ENCODE measurements around the gene OR52E2. TPM values are rescaled to one million over a fixed set of nuclear protein-coding genes. Genes with fewer than 3 reads are reported as not detected.

Gene OR52E2
- total RNA-seq, 2 experiments from 2014 or later, result not detected

GRCh38 chr11:5046226-5046625 is 13.2 kb downstream of the OR52E2 start, which contains the start of gene OR52J3:
TSS of gene OR52J3 (plus strand) at chr11:5046526. CDS start at chr11:5046526, 0 bp downstream.
- Histone ChIP-seq H3K79me2 (ENCODE audit: insufficient read depth, low read depth, low read length) (no peaks in the 10 kb centered on the region), H2AFZ (ENCODE audit: low read length) (no peak within 1 kb of the TSS), H4K20me1 (ENCODE audit: insufficient read depth, low read length) (no peaks in the 10 kb centered on the region), H3K9me2 (ENCODE audit: insufficient read depth, low read length) (no peaks in the 10 kb centered on the region), H3K36me3 (ENCODE audit: insufficient read depth, low read length) (no peaks in the 10 kb centered on the region), H3K4me3 (ENCODE audit: low read depth, low read length, poor library complexity, severe bottlenecking) (no peak within 1 kb of the TSS), H3K9me3 (ENCODE audit: low read length) (no peaks in the 10 kb centered on the region), H3K27ac (ENCODE audit: low read depth, low read length, poor library complexity, severe bottlenecking) (no peak within 1 kb of the TSS), H3K4me2 (ENCODE audit: low read length) (no peak within 1 kb of the TSS), H3K4me1 (ENCODE audit: insufficient read depth, low read length, poor library complexity, severe bottlenecking) (no peaks in the 10 kb centered on the region)
- CTCF ChIA-PET (ENCODE audit: unreplicated experiment), result no interaction called here
- no TSS peak for BruUV-seq (replicated peaks)
- POLR2A ChIA-PET, result no interaction called here
- DNase-seq (ENCODE audit: low spot score), result no peak
- TF ChIP-seq CTCF (conservative IDR thresholded peaks at IDR 0.05; ENCODE audit: low read length) (no peak), EZH2phosphoT487 (IDR thresholded peaks at IDR 0.05; ENCODE audit: borderline replicate concordance, low read depth, low read length) (no peak)
- intact Hi-C loops (cut with micrococcal nuclease; ENCODE audit: unreplicated experiment), result no loop called here

- intact Hi-C loops (cut with micrococcal nuclease; ENCODE audit: unreplicated experiment), result no loop called here
- ChIA-PET POLR2A (no interaction called here), CTCF (ENCODE audit: unreplicated experiment) (no interaction called here)
- no peaks in the 10 kb centered on the region for H3K9me2 ChIP-seq (ENCODE audit: insufficient read depth, low read length)
- DNase-seq (ENCODE audit: low spot score), result no peak
- TF ChIP-seq EZH2phosphoT487 (IDR thresholded peaks at IDR 0.05; ENCODE audit: borderline replicate concordance, low read depth, low read length), result no peak
- TF ChIP-seq CTCF (conservative IDR thresholded peaks at IDR 0.05; ENCODE audit: low read length), result no peak
- no peak overlapping the region for H3K27ac ChIP-seq (ENCODE audit: low read depth, low read length, poor library complexity, severe bottlenecking)
- no peak overlapping the region for H2AFZ ChIP-seq (ENCODE audit: low read length)
- no TSS peak for BruUV-seq (replicated peaks)
- no peaks in the 10 kb centered on the region for H3K9me3 ChIP-seq (ENCODE audit: low read length)
- no peak overlapping the region for H3K4me3 ChIP-seq (ENCODE audit: low read depth, low read length, poor library complexity, severe bottlenecking)
- no peaks in the 10 kb centered on the region for H3K79me2 ChIP-seq (ENCODE audit: insufficient read depth, low read depth, low read length)
- H4K20me1 ChIP-seq (ENCODE audit: insufficient read depth, low read length), result no peaks in the 10 kb centered on the region
- no peak overlapping the region for H3K4me2 ChIP-seq (ENCODE audit: low read length)
- no peaks in the 10 kb centered on the region for H3K4me1 ChIP-seq (ENCODE audit: insufficient read depth, low read length, poor library complexity, severe bottlenecking)
- no peaks in the 10 kb centered on the region for H3K36me3 ChIP-seq (ENCODE audit: insufficient read depth, low read length)
These were observed 16.0 kb downstream of the OR52E2 start for GRCh38 chr11:5043380-5043779.

GRCh38 chr11:5042091-5042490 is 17.3 kb downstream of the OR52E2 start:
- TF ChIP-seq CTCF (conservative IDR thresholded peaks at IDR 0.05; ENCODE audit: low read length) (no peak), EZH2phosphoT487 (IDR thresholded peaks at IDR 0.05; ENCODE audit: borderline replicate concordance, low read depth, low read length) (no peak)
- Histone ChIP-seq H3K4me1 (ENCODE audit: insufficient read depth, low read length, poor library complexity, severe bottlenecking) (no peaks in the 10 kb centered on the region), H4K20me1 (ENCODE audit: insufficient read depth, low read length) (no peaks in the 10 kb centered on the region), H3K9me3 (ENCODE audit: low read length) (no peaks in the 10 kb centered on the region), H3K79me2 (ENCODE audit: insufficient read depth, low read depth, low read length) (no peaks in the 10 kb centered on the region), H3K9me2 (ENCODE audit: insufficient read depth, low read length) (no peaks in the 10 kb centered on the region), H3K4me2 (ENCODE audit: low read length) (no peak overlapping the region), H3K4me3 (ENCODE audit: low read depth, low read length, poor library complexity, severe bottlenecking) (no peak overlapping the region), H2AFZ (ENCODE audit: low read length) (no peak overlapping the region), H3K36me3 (ENCODE audit: insufficient read depth, low read length) (no peaks in the 10 kb centered on the region), H3K27ac (ENCODE audit: low read depth, low read length, poor library complexity, severe bottlenecking) (no peak overlapping the region)
- ChIA-PET POLR2A (no interaction called here), CTCF (ENCODE audit: unreplicated experiment) (no interaction called here)
- DNase-seq (ENCODE audit: low spot score), result no peak
- BruUV-seq (replicated peaks), result no TSS peak
- intact Hi-C loops (cut with micrococcal nuclease; ENCODE audit: unreplicated experiment), result no loop called here
